ENCODE results near the gene MZT2B.
"Not testable (repeated sequence)": the region's sequence is repeated elsewhere in the genome, so short reads cannot be mapped to it uniquely, and the experiment has no call there.

DNA sequence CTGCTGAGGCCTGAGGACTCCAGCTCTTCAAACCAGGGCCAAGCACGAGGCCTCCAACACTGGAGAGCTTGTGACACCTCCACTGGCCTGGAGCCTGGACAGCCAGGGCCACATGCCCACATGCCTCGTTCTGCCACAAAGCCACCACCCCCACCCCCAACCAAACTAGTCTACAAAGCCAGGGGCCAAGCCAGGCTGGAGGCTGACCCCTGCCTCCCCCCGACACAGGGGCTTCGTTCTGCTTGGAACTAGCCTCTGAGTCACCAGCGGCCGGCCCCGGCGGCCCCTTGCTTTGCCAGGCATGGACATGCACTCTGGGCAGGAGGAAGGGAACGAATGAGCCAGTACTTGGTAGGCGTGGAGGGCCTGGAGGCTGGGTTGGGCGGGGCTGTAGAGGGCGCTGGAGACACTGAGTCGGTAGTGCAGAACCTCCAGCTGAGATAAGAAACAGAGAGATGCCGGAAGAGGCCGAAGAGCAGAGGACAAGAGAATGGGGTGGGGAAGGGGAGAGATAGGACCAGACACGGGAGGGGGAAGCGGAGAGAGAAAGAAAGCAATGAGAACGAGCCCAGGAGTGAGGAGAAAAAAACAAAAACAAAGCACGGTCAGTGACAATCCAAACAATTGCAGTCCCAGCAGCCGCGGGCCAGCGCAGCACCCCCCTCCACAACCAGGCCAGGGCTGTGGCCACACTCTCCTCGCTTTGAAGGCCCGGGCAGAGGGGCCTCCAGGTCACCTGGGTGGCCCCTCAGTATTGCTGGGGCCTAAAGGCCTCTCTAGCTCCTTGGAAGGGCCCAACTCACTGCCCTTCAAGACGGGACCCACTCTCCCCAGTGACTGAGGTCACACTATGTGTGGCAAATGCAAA is 21.0 kb upstream of the MZT2B start:
- TF ChIP-seq CTCF (conservative IDR thresholded peaks at IDR 0.05; ENCODE audit: low read depth, low read length); RAD21 (IDR thresholded peaks at IDR 0.05; ENCODE audit: low read length); POLR2A (IDR thresholded peaks at IDR 0.05; ENCODE audit: low read depth, low read length); CHD1 (IDR thresholded peaks at IDR 0.05; ENCODE audit: low read depth, low read length); ELK1 (IDR thresholded peaks at IDR 0.05; ENCODE audit: borderline replicate concordance, low read depth, low read length); CEBPB (IDR thresholded peaks at IDR 0.05; ENCODE audit: low read depth, low read length); MXI1 (IDR thresholded peaks at IDR 0.05; ENCODE audit: borderline replicate concordance, low read depth, low read length); MAZ (IDR thresholded peaks at IDR 0.05; ENCODE audit: borderline replicate concordance, low read depth, low read length); USF2 (IDR thresholded peaks at IDR 0.05; ENCODE audit: low read depth, low read length); BHLHE40 (IDR thresholded peaks at IDR 0.05; ENCODE audit: low read depth, low read length): not testable (repeated sequence)

Measured in IMR-90 (cell line).